Endodermal cell (in vitro differentiated cells): ENCODE results near the gene SYNDIG1. TPM values are rescaled to one million over a fixed set of nuclear protein-coding genes. Genes with fewer than 3 reads are reported as not detected.
"Not testable (repeated sequence)": the region's sequence is repeated elsewhere in the genome, so short reads cannot be mapped to it uniquely, and the experiment has no call there.

Source experiments
- DNase-seq: peaks from one replicate; pipeline ENCODE4 v3.0.0-alpha.2; 2017
- H3K27ac ChIP-seq: 2 replicates; pipeline ENCODE4 v1.5.1; 2013; ENCODE audit warnings: mild to moderate bottlenecking, low read depth, low read length, moderate library complexity
- H3K27me3 ChIP-seq: 2 replicates; pipeline ENCODE4 v1.6.1; 2013; ENCODE audit warnings: mild to moderate bottlenecking, low read length, moderate library complexity; ENCODE audit not compliant: insufficient read depth, control insufficient read depth, poor library complexity, severe bottlenecking
- H3K36me3 ChIP-seq: 2 replicates; pipeline ENCODE4 v1.7.0; 2013; ENCODE audit warnings: mild to moderate bottlenecking, low read length, moderate library complexity; ENCODE audit not compliant: control insufficient read depth, insufficient read depth
- H3K4me1 ChIP-seq: one replicate; pipeline ENCODE4 v1.7.0; 2013; ENCODE audit warnings: low read length; ENCODE audit not compliant: control insufficient read depth, insufficient read depth
- H3K4me3 ChIP-seq: 2 replicates; pipeline ENCODE4 v1.5.1; 2013; ENCODE audit warnings: mild to moderate bottlenecking, low read length, moderate library complexity
- H3K9ac ChIP-seq: 2 replicates; pipeline ENCODE4 v1.6.1; 2013; ENCODE audit warnings: mild to moderate bottlenecking, low read length, moderate library complexity; ENCODE audit not compliant: poor library complexity, severe bottlenecking; ENCODE audit errors: extremely low read depth
- H3K9me3 ChIP-seq: 2 replicates; pipeline ENCODE4 v1.6.1; 2013; ENCODE audit warnings: mild to moderate bottlenecking, low read length, moderate library complexity; ENCODE audit not compliant: control insufficient read depth
- H3K27ac Mint-ChIP-seq: 2 replicates; pipeline ENCODE4 v1.8.0; 2020; ENCODE audit warnings: mixed read lengths
- H3K27me3 Mint-ChIP-seq: 2 replicates; pipeline ENCODE4 v1.8.0; 2021; ENCODE audit warnings: mild to moderate bottlenecking, mixed read lengths; ENCODE audit not compliant: insufficient read depth
- H3K36me3 Mint-ChIP-seq: 2 replicates; pipeline ENCODE4 v1.8.0; 2020; ENCODE audit warnings: low read depth, mixed read lengths
- H3K4me1 Mint-ChIP-seq: 2 replicates; pipeline ENCODE4 v1.8.0; 2020; ENCODE audit warnings: mixed read lengths
- H3K4me3 Mint-ChIP-seq: 2 replicates; pipeline ENCODE4 v1.8.0; 2020; ENCODE audit warnings: mild to moderate bottlenecking, moderate library complexity, mixed read lengths
- H3K9me3 Mint-ChIP-seq: 2 replicates; pipeline ENCODE4 v1.8.0; 2020; ENCODE audit warnings: mild to moderate bottlenecking, mixed read lengths
- WGBS, 2 experiments: methylation state at CpG; one replicate each; pipeline versions ENCODE4 v1.1.5 to v1.1.7; 2013; ENCODE audit warnings: missing lambda C conversion rate in 2 of 2, mixed read lengths in 1 of 2; ENCODE audit not compliant: insufficient coverage in 1 of 2, insufficient read length in 1 of 2; 5-methylcytosine and 5-hydroxymethylcytosine counted together
- total RNA-seq, 2 donors: library from RNA; stranded (reverse); fragmentation: NEBNext Ultra II Directional in 1 of 2; extraction: Animal tissue kit (Norgen Biotek cat#: 25700) in 1 of 2; gene quantifications; 2 replicates in 1 of 2; 3 replicates in 1 of 2; pipeline ENCODE4 v1.2.1, GENCODE V29; 2021
- TF ChIP-seq, protein P1 (sequence below): fragments of 200-600 bp; sonication (generic); conservative IDR thresholded peaks from 2 replicates; pipeline ENCODE4 v1.5.0; 2021; ENCODE audit warnings: antibody characterized with exemption, mild to moderate bottlenecking

SYNDIG1 gene
- total RNA-seq, 2 donors from 2014 or later = 5.5 to 6.8 TPM

DNA sequence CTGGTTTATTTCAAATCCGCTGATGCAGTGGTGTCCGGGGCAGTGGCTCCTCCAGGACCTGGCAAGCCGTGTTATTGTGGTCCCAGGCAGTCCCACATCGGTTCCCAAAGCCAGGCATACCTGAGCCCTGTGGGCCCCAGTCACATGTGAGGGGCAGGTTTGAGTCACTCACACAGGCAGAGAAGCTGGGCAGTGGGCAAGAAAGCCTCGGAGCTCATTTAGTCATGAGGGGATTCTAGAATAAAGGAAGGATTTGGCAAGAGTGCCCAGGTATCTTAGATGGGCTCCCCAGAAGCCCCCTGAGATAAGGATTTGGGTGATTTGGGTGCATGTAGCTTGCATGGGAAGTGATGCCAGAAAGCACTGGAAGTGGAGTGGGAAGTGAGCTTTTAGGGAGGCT, 37.3 kb downstream of the SYNDIG1 start:
- Histone ChIP-seq H3K36me3 (no peaks in the 10 kb centered on the region), H3K27me3 (no peaks in the 10 kb centered on the region), H3K27ac (no peak overlapping the region), H3K9me3 (no peaks in the 10 kb centered on the region), H3K9ac (no peak overlapping the region), H3K4me1 (peaks cover 4% of the 10 kb centered on the region), H3K4me3 (no peak overlapping the region)
- no peaks in the 10 kb centered on the region for H3K27me3 Mint-ChIP-seq
- peaks cover 2% of the 10 kb centered on the region for H3K9me3 Mint-ChIP-seq
- H3K36me3 Mint-ChIP-seq = no peaks in the 10 kb centered on the region
- H3K4me1 Mint-ChIP-seq = peaks cover 6% of the 10 kb centered on the region
- TF ChIP-seq, protein P1, sequence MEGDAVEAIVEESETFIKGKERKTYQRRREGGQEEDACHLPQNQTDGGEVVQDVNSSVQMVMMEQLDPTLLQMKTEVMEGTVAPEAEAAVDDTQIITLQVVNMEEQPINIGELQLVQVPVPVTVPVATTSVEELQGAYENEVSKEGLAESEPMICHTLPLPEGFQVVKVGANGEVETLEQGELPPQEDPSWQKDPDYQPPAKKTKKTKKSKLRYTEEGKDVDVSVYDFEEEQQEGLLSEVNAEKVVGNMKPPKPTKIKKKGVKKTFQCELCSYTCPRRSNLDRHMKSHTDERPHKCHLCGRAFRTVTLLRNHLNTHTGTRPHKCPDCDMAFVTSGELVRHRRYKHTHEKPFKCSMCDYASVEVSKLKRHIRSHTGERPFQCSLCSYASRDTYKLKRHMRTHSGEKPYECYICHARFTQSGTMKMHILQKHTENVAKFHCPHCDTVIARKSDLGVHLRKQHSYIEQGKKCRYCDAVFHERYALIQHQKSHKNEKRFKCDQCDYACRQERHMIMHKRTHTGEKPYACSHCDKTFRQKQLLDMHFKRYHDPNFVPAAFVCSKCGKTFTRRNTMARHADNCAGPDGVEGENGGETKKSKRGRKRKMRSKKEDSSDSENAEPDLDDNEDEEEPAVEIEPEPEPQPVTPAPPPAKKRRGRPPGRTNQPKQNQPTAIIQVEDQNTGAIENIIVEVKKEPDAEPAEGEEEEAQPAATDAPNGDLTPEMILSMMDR = no peak
- no peak for DNase-seq
- no peak overlapping the region for H3K27ac Mint-ChIP-seq
- no peak overlapping the region for H3K4me3 Mint-ChIP-seq
- 88 to 100% methylated on average over 2 to 5 of the region's 5 CpGs for WGBS, 2 experiments

DNA sequence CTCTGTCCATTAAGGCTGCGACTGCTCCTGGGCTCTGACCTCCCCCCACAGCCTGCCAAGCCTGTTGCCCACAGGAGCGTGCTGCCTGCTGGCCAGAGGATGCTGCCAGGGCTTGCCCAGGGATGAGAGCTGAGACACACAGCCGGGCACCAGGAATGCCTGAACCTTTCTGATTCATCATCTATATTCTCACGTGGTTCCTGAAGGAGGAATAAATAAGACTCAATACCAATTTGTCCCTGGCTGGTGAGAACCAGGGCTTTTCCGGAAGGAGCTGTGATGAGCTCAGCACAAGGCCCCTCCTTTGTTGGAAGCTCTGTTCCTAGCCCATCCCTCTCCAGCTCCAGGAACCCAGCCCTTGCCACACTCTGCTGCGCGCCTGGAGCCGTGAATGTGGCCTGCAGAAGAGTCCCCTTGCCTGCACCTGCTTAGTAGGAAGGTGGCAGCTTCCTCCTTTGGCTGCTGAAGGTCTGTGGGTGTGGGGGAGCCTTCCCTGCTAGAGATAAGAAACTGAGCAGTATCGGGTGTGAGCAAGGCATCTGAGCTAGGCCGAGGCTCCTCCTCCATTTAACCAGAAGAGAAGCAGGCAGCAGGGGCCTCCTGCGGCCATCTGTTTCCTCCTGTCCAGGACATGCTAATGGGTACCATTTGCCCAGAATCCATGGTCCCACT, 37.9 kb downstream of the SYNDIG1 start:
- H3K4me1 Mint-ChIP-seq = peaks cover 6% of the 10 kb centered on the region
- H3K36me3 ChIP-seq = no peaks in the 10 kb centered on the region
- H3K27me3 Mint-ChIP-seq = no peaks in the 10 kb centered on the region
- no peak for DNase-seq
- peaks cover 3% of the 10 kb centered on the region for H3K9me3 Mint-ChIP-seq
- WGBS, 2 experiments = 62 to 87% methylated on average over 4 to 11 of the region's 11 CpGs
- H3K9me3 ChIP-seq = no peaks in the 10 kb centered on the region
- TF ChIP-seq, protein P1 = no peak
- H3K27ac Mint-ChIP-seq = no peak overlapping the region
- H3K4me3 Mint-ChIP-seq = no peak overlapping the region
- H3K4me1 ChIP-seq = peaks cover 4% of the 10 kb centered on the region
- no peak overlapping the region for H3K4me3 ChIP-seq
- H3K27ac ChIP-seq = no peak overlapping the region
- H3K27me3 ChIP-seq = no peaks in the 10 kb centered on the region
- H3K36me3 Mint-ChIP-seq = no peaks in the 10 kb centered on the region
- no peak overlapping the region for H3K9ac ChIP-seq

DNA sequence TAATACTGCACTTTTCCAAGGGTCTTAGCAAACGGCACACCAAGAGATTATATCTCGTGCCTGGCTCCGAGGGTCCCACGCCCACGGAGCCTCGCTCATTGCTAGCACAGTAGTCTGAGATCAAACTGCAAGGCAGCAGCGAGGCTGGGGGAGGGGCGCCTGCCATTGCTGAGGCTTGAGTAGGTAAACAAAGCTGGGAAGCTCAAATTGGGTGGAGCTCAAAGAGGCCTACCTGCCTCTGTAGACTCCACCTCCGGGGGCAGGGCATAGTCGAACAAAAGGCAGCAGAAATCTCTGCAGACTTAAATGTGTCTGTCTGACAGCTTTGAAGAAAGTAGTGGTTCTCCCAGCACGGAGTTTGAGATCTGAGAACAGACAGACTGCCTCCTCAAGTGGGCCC, 43.0 kb downstream of the SYNDIG1 start:
- not testable (repeated sequence) for H3K36me3 ChIP-seq, H3K9ac ChIP-seq, H3K4me1 ChIP-seq, DNase-seq, H3K36me3 Mint-ChIP-seq, H3K27ac Mint-ChIP-seq, H3K4me1 Mint-ChIP-seq, H3K27me3 ChIP-seq, H3K27ac ChIP-seq, H3K27me3 Mint-ChIP-seq, H3K4me3 Mint-ChIP-seq, H3K4me3 ChIP-seq, H3K9me3 ChIP-seq
- WGBS, 2 experiments = 88 to 91% methylated on average over 9 to 11 of the region's 11 CpGs
- H3K9me3 Mint-ChIP-seq = peaks cover 24% of the 10 kb centered on the region

DNA sequence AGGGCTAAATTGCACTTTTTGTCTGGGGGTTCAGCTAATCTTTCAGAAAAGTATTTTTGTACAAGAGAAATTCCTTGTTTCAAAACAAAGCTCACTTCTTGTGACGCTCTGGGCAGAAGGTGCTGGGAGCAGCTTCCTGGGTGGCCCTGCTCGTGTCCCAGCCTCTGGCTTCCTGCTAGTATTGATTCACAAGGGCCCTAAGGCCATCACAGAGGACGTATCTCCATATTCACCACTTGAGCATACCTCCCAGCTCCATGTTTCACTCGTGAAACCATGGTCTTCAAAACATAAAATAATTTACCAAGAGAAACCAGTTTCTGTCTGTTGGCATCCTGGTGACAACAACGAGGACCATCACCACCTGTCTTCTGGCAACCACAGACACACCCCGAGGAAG, 49.1 kb downstream of the SYNDIG1 start:
- Mint-ChIP-seq H3K27me3 (no peaks in the 10 kb centered on the region), H3K9me3 (peaks cover 10% of the 10 kb centered on the region), H3K4me1 (no peaks in the 10 kb centered on the region), H3K36me3 (peaks cover 1% of the 10 kb centered on the region), H3K27ac (no peak overlapping the region), H3K4me3 (no peak overlapping the region)
- TF ChIP-seq, protein P1 = no peak
- H3K9ac ChIP-seq = no peak overlapping the region
- WGBS, 2 experiments = 90 to 100% methylated on average over 1 to 6 of the region's 6 CpGs
- H3K27ac ChIP-seq = no peak overlapping the region
- H3K4me3 ChIP-seq = no peak overlapping the region
- no peak for DNase-seq
- H3K27me3 ChIP-seq = no peaks in the 10 kb centered on the region
- no peaks in the 10 kb centered on the region for H3K4me1 ChIP-seq
- no peaks in the 10 kb centered on the region for H3K9me3 ChIP-seq
- H3K36me3 ChIP-seq = no peaks in the 10 kb centered on the region
